DMS114 treated with DMSO at 0.1 percent for 48 hours (cell line): Measurements from ENCODE around the gene RALGAPB.
"Not testable (repeated sequence)": the region's sequence is repeated elsewhere in the genome, so short reads cannot be mapped to it uniquely, and the experiment has no call there.

Experiments
- DNase-seq: peaks from one replicate; lab custom pipeline; 2025; ENCODE audit not compliant: unreplicated experiment; lab: John Stamatoyannopoulos, UW

Gene RALGAPB

GRCh38 chr20:38581013-38581412 is 108.4 kb downstream of the RALGAPB start, which contains the start of gene ADIG:
Gene ADIG, plus strand, starts transcription at chr20:38581197. Its CDS starts 54 bp downstream, at chr20:38581251.
- no peak for DNase-seq

GRCh38 chr20:38581830-38582358 is 109.3 kb downstream of the RALGAPB start:
- no peak for DNase-seq

- DNase-seq: no peak
Observed at GRCh38 chr20:38583306-38583705, 110.7 kb downstream of the RALGAPB start.

GRCh38 chr20:38584099-38584763 is 111.6 kb downstream of the RALGAPB start:
- DNase-seq: no peak

- no peak for DNase-seq
Observed at GRCh38 chr20:38585404-38586180, 112.9 kb downstream of the RALGAPB start.

- no peak for DNase-seq
Observed at GRCh38 chr20:38586181-38586525, 113.5 kb downstream of the RALGAPB start.

GRCh38 chr20:38588303-38588702 is 115.7 kb downstream of the RALGAPB start:
- no peak for DNase-seq

- DNase-seq: no peak
Observed at GRCh38 chr20:38589351-38589750, 116.7 kb downstream of the RALGAPB start.

- no peak for DNase-seq
Observed at GRCh38 chr20:38589967-38590675, 117.5 kb downstream of the RALGAPB start.

GRCh38 chr20:38590676-38591473 is 118.2 kb downstream of the RALGAPB start:
- DNase-seq: no peak

- no peak for DNase-seq
Observed at GRCh38 chr20:38591474-38592410, 119.1 kb downstream of the RALGAPB start.

GRCh38 chr20:38592411-38592790 is 119.8 kb downstream of the RALGAPB start:
- DNase-seq: not testable (repeated sequence)

GRCh38 chr20:38594281-38594680 is 121.6 kb downstream of the RALGAPB start:
- not testable (repeated sequence) for DNase-seq

GRCh38 chr20:38595886-38596285 is 123.2 kb downstream of the RALGAPB start:
- not testable (repeated sequence) for DNase-seq

- no peak for DNase-seq
Observed at GRCh38 chr20:38599410-38599882, 126.8 kb downstream of the RALGAPB start.

GRCh38 chr20:38600057-38600456 is 127.4 kb downstream of the RALGAPB start:
- no peak for DNase-seq

- DNase-seq: no peak
Observed at GRCh38 chr20:38601216-38602184, 128.9 kb downstream of the RALGAPB start, which contains the start of gene ARHGAP40. Gene ARHGAP40, plus strand, starts transcription at chr20:38601809.

- no peak for DNase-seq
Observed at GRCh38 chr20:38602185-38602581, 129.5 kb downstream of the RALGAPB start.
